Type B pancreatic cell (in vitro differentiated cells): ENCODE data around the gene GLIS1. TPM values are rescaled to one million over a fixed set of nuclear protein-coding genes. Genes with fewer than 3 reads are reported as not detected.

Experiments used
- DNase-seq: peaks from one replicate; pipeline ENCODE4 v3.0.0; 2021; ENCODE audit warnings: mixed read lengths; ENCODE audit not compliant: unreplicated experiment; ENCODE audit errors: extremely low spot score
- H3K27ac Mint-ChIP-seq: 2 replicates; pipeline ENCODE4 v1.8.0; 2021; ENCODE audit warnings: mild to moderate bottlenecking, mixed read lengths
- H3K27me3 Mint-ChIP-seq: 2 replicates; pipeline ENCODE4 v1.8.0; 2021; ENCODE audit warnings: mixed read lengths
- H3K36me3 Mint-ChIP-seq: 2 replicates; pipeline ENCODE4 v1.8.0; 2021; ENCODE audit warnings: mixed read lengths
- H3K4me1 Mint-ChIP-seq: one replicate; pipeline ENCODE4 v1.8.0; 2021; ENCODE audit warnings: mixed read lengths; ENCODE audit not compliant: unreplicated experiment
- H3K4me3 Mint-ChIP-seq: 2 replicates; pipeline ENCODE4 v1.8.0; 2021; ENCODE audit warnings: mild to moderate bottlenecking, mixed read lengths
- H3K9me3 Mint-ChIP-seq: 2 replicates; pipeline ENCODE4 v1.8.0; 2021; ENCODE audit warnings: mixed read lengths
- CTCF ChIP-seq: fragments of 200-600 bp; sonication (generic); conservative IDR thresholded peaks from 2 replicates; pipeline ENCODE4 v1.5.0; 2021; ENCODE audit warnings: antibody characterized with exemption, mild to moderate bottlenecking
- total RNA-seq: library from RNA; stranded (reverse); gene quantifications from 2 replicates; pipeline ENCODE4 v1.2.1, GENCODE V29; 2021; ENCODE audit warnings: low replicate concordance

Gene GLIS1
- total RNA-seq, 1 donor from 2014 or later, result 2.1 TPM

GRCh38 chr1:53517821-53518352 is 221.1 kb downstream of the GLIS1 start:
- Mint-ChIP-seq H3K4me1 (peaks cover 28% of the 10 kb centered on the region), H3K27me3 (peaks cover 3% of the 10 kb centered on the region), H3K9me3 (no peaks in the 10 kb centered on the region), H3K36me3 (no peaks in the 10 kb centered on the region), H3K4me3 (no peak overlapping the region), H3K27ac (no peak overlapping the region)
- DNase-seq, result no peak
- no peak for TF ChIP-seq CTCF

GRCh38 chr1:53517109-53517508 is 221.9 kb downstream of the GLIS1 start:
- no peaks in the 10 kb centered on the region for H3K9me3 Mint-ChIP-seq
- peaks cover 36% of the 10 kb centered on the region for H3K4me1 Mint-ChIP-seq
- TF ChIP-seq CTCF, result no peak
- no peaks in the 10 kb centered on the region for H3K36me3 Mint-ChIP-seq
- no peak overlapping the region for H3K4me3 Mint-ChIP-seq
- H3K27ac Mint-ChIP-seq, result no peak overlapping the region
- peaks cover 3% of the 10 kb centered on the region for H3K27me3 Mint-ChIP-seq
- DNase-seq, result no peak

GRCh38 chr1:53516181-53516580 is 222.8 kb downstream of the GLIS1 start:
- Mint-ChIP-seq H3K9me3 (no peaks in the 10 kb centered on the region), H3K27me3 (peaks cover 3% of the 10 kb centered on the region), H3K4me3 (no peak overlapping the region), H3K36me3 (no peaks in the 10 kb centered on the region), H3K27ac (no peak overlapping the region), H3K4me1 (peaks cover 40% of the 10 kb centered on the region)
- no peak for TF ChIP-seq CTCF
- no peak for DNase-seq

GRCh38 chr1:53514436-53514835 is 224.5 kb downstream of the GLIS1 start:
- Mint-ChIP-seq H3K4me3 (no peak overlapping the region), H3K9me3 (no peaks in the 10 kb centered on the region), H3K4me1 (peaks cover 39% of the 10 kb centered on the region), H3K27me3 (peaks cover 3% of the 10 kb centered on the region), H3K27ac (peak overlapping the region; percentile 43), H3K36me3 (no peaks in the 10 kb centered on the region)
- no peak for TF ChIP-seq CTCF
- DNase-seq, result no peak

- Mint-ChIP-seq H3K36me3 (no peaks in the 10 kb centered on the region), H3K27ac (no peak overlapping the region), H3K27me3 (peaks cover 3% of the 10 kb centered on the region), H3K4me3 (no peak overlapping the region), H3K9me3 (no peaks in the 10 kb centered on the region), H3K4me1 (peaks cover 39% of the 10 kb centered on the region)
- TF ChIP-seq CTCF, result no peak
- no peak for DNase-seq
Observed at GRCh38 chr1:53513846-53514245, 225.1 kb downstream of the GLIS1 start.
